HG02798 (cell line): Measurements from ENCODE around the gene GPN1.
"Not testable (repeated sequence)": the region's sequence is repeated elsewhere in the genome, so short reads cannot be mapped to it uniquely, and the experiment has no call there.

Experiments used
- ATAC-seq: cut with Tn5 transposase; IDR thresholded peaks from one replicate; pipeline ENCODE4 v1.9.1; 2021; ENCODE audit warnings: mild to moderate bottlenecking; ENCODE audit not compliant: unreplicated experiment, poor library complexity

Gene GPN1

DNA sequence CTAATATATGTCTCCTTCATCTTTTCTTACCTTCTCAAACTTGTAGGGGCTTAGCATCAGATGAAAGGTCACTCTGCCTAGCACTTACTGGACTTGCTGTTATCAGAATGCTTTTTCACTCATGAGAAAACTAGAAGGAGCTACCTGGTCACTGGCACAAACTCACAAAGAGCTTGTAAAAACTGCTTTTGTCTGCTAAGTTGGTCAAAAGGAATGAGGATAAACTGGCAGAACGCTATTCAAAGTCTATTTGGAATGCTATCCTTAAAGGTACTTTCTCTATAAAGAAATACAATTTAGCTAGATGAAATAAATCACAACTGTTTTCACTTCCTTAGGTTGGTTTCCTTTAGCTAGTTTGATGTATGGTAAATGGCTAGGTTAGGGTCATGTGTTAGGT lies 2.5 kb upstream of the GPN1 start:
- ATAC-seq, result not testable (repeated sequence)

DNA sequence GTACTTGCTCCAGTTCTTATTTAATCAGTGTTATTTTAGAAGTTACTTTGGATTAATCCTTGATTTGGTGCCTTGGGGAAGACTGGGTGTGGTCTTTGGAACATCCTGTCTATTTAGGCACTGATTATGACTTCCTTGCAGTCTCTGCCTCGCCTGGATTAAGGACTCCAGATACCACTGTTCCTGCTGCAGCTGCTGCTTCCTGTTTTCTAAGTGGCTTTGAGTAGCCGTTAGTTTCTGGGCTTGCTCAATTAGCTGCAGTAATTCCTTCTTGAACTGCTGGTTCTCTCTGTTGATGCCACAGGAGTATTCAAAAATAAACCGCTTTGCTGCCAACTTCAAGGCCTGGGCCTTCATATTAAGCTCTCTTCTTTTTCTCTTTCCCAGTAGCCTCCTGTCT lies 1.9 kb upstream of the GPN1 start:
- ATAC-seq, result not testable (repeated sequence)

- ATAC-seq, result peak; percentile 24
Observed at GRCh38 chr2:27627963-27628766, 685 bp upstream of the GPN1 start.

DNA sequence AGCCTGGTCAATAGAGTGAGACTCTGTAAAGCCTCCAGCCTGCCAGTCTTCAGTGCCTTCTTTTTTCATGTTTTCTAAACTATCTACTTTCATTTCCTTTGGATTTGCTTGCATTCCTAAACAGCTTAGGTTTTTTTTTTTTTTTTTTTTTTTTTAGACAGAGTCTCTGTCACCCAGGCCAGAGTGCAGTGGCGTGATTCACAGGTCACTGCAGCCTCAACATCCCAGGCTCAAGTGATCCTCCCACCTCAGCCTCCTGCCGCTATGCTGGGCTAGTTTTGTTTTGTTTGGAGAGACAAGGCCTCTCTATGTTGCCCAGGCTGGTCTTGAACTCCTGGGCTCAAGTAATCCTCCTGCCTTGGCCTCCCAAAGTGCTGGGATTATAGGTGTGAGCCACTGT lies 1.4 kb downstream of the GPN1 start:
- ATAC-seq, result not testable (repeated sequence)

GRCh38 chr2:27634291-27634690 lies 5.4 kb downstream of the GPN1 start:
- no peak for ATAC-seq

GRCh38 chr2:27636766-27637165 lies 7.9 kb downstream of the GPN1 start:
- ATAC-seq, result no peak

DNA sequence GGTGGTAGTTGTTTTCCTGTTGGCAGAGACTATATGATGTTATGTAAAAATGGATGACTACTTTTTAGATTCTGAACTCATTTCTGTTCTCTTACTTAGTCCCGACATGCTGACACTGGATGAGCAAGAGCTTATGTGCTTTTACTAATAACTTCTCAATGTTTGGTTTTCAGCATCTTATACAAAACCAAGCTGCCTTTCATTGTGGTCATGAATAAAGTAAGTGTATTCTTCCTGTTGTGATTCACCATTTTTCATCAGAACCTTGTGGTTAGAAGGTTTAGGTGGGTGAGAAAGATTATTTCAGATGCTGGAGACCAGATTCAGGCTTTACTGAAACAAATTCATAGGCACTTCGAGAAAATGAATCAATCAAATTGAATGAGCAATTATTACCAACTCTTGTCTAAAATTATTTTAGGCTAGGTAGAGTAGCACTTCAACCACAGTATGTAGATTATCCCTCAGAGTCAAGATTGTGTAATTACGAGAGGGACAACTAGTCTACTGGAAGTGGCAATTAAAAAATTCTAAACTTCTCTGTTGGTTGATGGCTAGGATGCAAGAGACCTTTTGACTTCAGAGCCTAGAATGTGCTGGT lies 9.3 kb downstream of the GPN1 start:
- no peak for ATAC-seq

- no peak for ATAC-seq
Observed at GRCh38 chr2:27638709-27639108, 9.9 kb downstream of the GPN1 start.

GRCh38 chr2:27640722-27641245 lies 11.9 kb downstream of the GPN1 start:
- ATAC-seq, result no peak

DNA sequence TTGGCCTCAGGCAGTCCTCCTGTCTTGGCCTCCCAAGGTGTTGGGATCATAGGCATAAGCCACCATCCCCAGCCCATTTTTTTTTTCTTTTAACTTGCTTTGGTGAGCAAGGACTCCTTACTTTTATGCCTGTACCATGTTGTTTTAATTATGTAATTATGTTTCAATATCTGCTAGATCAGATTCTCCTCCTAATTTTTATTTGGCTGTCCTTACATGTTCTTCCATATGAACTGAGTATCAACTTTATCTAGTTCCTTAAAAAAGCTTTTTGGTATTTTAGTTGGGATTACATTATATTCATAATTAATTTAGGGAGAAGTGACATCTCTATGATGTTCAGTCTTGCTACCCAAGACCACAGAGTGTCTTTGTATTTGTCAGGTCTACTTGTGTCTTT lies 16.3 kb downstream of the GPN1 start:
- no peak for ATAC-seq

GRCh38 chr2:27647289-27647688 lies 18.4 kb downstream of the GPN1 start:
- no peak for ATAC-seq

GRCh38 chr2:27647737-27648136 lies 18.9 kb downstream of the GPN1 start:
- ATAC-seq, result no peak

DNA sequence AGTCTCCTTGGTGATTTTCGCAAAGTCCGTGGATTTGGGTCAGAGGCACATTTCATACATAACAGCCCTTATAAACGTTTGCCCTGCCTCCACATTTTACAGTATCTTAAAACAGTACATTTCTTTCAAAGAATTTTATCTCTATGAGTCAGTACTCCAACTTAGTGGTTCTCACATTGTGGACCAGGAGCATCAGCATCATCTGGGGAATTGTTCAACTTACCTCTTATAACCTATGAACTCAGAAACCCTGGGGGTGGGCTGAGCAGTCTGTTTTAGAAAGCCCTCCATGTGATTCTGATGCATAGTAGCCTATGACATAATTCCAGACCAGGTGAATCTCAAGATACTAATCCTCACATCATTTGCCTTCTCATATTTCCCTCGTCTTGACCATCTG lies 22.2 kb downstream of the GPN1 start:
- no peak for ATAC-seq

GRCh38 chr2:27652341-27652740 lies 23.5 kb downstream of the GPN1 start:
- ATAC-seq, result no peak

GRCh38 chr2:27652790-27653189 lies 23.9 kb downstream of the GPN1 start:
- ATAC-seq, result no peak

DNA sequence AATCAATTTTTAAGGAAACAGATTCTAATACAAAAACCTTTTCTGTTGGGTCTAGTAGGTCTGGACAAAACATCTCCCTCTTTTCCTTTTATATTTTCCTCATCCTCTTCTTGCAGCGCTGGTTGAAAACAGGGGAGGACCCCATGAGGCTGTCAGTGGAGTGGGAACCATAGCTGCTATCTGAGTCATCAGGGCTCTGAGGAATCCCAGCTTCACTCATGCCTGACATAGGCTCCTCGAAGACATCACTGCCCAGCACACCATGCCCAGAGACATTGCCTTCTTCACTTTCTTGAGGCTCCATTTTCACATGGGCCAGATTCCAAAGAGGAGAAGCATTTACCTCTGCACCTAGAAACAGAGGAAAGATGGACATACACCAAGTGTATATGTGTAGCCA lies 24.5 kb downstream of the GPN1 start:
- no peak for ATAC-seq

GRCh38 chr2:27655155-27655951 lies 26.5 kb downstream of the GPN1 start:
- no peak for ATAC-seq

DNA sequence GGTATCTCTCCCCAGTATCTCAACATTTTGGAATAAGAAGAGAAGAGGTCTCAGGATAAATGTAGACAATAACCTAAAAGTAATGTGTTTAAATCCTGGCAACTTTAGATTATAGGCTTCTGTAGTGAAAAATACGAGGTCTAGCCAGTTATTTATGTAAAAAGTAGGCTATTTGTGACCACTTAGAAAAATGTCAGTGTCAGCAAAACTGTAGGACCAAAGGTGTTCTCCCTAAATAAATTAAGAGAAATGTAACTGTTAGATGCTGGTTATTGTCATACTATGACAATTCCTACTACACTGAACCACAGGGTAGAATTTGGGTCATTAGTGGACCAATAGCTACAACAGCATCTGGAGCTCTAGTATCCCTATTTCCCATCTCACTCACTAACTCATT lies 32.5 kb downstream of the GPN1 start:
- ATAC-seq, result no peak

DNA sequence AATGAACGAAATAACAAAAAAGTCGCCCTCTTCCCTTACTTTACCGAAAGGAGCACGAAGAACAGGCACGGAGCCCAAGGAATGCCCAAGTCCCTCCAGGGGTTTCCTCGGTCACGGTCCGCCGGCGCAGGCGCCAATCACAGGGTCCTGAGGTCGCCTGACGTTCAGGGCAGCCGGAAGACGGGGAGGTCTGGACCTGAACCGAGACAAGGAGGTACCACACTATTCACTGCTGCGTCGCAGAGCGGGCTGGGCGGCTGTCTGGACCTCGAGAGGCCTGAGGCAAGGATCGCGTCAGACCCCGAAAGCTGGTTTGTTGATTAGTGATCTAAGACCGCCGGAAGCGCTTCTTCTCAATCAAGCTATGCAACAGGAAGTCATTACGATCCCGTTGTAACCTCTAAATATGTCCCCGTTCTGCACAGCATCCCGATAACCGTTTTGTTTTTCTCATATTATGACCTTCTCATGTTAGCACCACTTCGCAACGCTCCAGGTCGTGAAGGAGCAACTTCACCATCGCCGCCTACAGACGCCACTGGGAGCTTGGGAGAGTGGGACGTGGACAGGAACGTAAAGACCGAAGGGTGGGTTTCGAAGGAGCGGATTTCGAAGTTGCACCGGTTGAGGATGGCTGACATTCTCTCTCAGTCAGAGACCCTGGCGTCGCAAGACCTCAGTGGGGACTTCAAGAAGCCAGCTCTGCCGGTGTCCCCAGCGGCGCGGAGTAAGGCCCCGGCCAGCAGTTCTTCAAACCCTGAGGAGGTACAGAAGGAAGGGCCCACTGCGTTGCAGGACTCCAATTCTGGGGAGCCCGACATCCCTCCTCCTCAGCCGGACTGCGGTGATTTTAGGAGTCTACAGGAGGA lies 34.7 kb downstream of the GPN1 start, which contains the start of the genes SLC4A1AP and SUPT7L:
SLC4A1AP (plus strand) TSS at position 605 of the 869 bp plus-strand sequence; CDS start at position 631, 26 bp downstream.
SUPT7L (minus strand) TSS at position 330 of the 869 bp plus-strand sequence. CDS start 1,422 bp downstream, outside the sequence.
- peak; percentile 79 for ATAC-seq

DNA sequence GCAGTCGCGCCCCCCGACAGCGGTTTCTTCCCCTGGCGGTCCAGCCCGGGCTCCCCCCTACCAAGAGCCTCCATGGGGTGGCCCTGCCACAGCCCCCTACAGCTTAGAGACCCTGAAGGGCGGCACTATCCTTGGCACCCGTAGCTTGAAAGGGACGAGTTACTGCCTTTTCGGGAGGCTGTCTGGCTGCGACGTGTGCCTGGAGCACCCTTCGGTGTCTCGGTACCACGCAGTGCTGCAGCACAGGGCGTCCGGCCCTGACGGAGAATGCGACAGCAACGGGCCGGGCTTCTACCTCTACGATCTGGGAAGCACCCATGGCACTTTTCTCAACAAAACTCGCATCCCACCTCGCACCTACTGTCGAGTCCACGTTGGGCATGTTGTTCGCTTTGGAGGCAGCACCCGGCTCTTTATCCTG lies 35.3 kb downstream of the GPN1 start:
- ATAC-seq, result no peak
